H9 (cell line): ENCODE results near the gene ZNF423. TPM values are rescaled to one million over a fixed set of nuclear protein-coding genes. Genes with fewer than 3 reads are reported as not detected.

Experiments used
- DNase-seq: peaks from one replicate; pipeline ENCODE4 v3.0.0-alpha.2; 2017
- H2AFZ ChIP-seq: one replicate; pipeline ENCODE4 v1.6.1; 2013; ENCODE audit warnings: mild to moderate bottlenecking, low read length, control low read depth, moderate library complexity
- H2AK5ac ChIP-seq: 2 replicates; pipeline ENCODE4 v1.6.1; 2013; ENCODE audit warnings: low read length, control low read depth, mixed read lengths; ENCODE audit not compliant: insufficient read length
- H2BK120ac ChIP-seq: one replicate; pipeline ENCODE4 v1.6.1; 2013; ENCODE audit warnings: low read depth, mild to moderate bottlenecking, low read length, control low read depth, inconsistent platforms; ENCODE audit not compliant: poor library complexity, severe bottlenecking
- H2BK12ac ChIP-seq: 2 replicates; pipeline ENCODE4 v1.6.1; 2013; ENCODE audit warnings: low read length, control low read depth, mixed read lengths, low read depth; ENCODE audit not compliant: insufficient read length
- H2BK15ac ChIP-seq: 2 replicates; pipeline ENCODE4 v1.6.1; 2013; ENCODE audit warnings: low read depth, low read length, control low read depth
- H2BK20ac ChIP-seq: one replicate; pipeline ENCODE4 v1.6.1; 2013; ENCODE audit warnings: low read depth, mild to moderate bottlenecking, low read length, control low read depth, inconsistent platforms; ENCODE audit not compliant: poor library complexity, severe bottlenecking
- H2BK5ac ChIP-seq: 2 replicates; pipeline ENCODE4 v1.6.1; 2013; ENCODE audit warnings: low read length, control low read depth, mixed read lengths; ENCODE audit not compliant: insufficient read length
- H3K14ac ChIP-seq: 2 replicates; pipeline ENCODE4 v1.6.1; 2013; ENCODE audit warnings: low read length, control low read depth; ENCODE audit not compliant: insufficient read depth
- H3K18ac ChIP-seq: 2 replicates; pipeline ENCODE4 v1.6.1; 2013; ENCODE audit warnings: low read depth, mild to moderate bottlenecking, mixed read lengths, low read length, control low read depth; ENCODE audit not compliant: insufficient read length
- H3K23ac ChIP-seq: 2 replicates; pipeline ENCODE4 v1.6.1; 2013; ENCODE audit warnings: low read length, control low read depth, mixed read lengths, low read depth; ENCODE audit not compliant: insufficient read length
- H3K23me2 ChIP-seq: 2 replicates; pipeline ENCODE4 v1.6.1; 2013; ENCODE audit warnings: low read depth, mild to moderate bottlenecking, mixed read lengths, low read length, control low read depth; ENCODE audit not compliant: insufficient read length, poor library complexity, severe bottlenecking
- H3K27ac ChIP-seq: 2 replicates; pipeline ENCODE4 v1.5.1; 2013; ENCODE audit warnings: low read length, control low read depth, mixed read lengths, low read depth; ENCODE audit not compliant: insufficient read length
- H3K27me3 ChIP-seq: 2 replicates; pipeline ENCODE4 v1.6.1; 2013; ENCODE audit warnings: low read length, control low read depth, inconsistent platforms; ENCODE audit not compliant: insufficient read depth
- H3K4ac ChIP-seq: 2 replicates; pipeline ENCODE4 v1.6.1; 2013; ENCODE audit warnings: low read depth, mild to moderate bottlenecking, control low read depth, inconsistent platforms, low read length, moderate library complexity
- H3K4me1 ChIP-seq: 2 replicates; pipeline ENCODE4 v1.6.1; 2013; ENCODE audit warnings: low read length, control low read depth, inconsistent platforms; ENCODE audit not compliant: insufficient read depth
- H3K4me2 ChIP-seq: 2 replicates; pipeline ENCODE4 v1.6.1; 2013; ENCODE audit warnings: low read length, control low read depth, mixed read lengths; ENCODE audit not compliant: insufficient read length, insufficient read depth
- H3K56ac ChIP-seq: 2 replicates; pipeline ENCODE4 v1.6.1; 2013; ENCODE audit warnings: low read depth, mild to moderate bottlenecking, mixed read lengths, low read length, control low read depth; ENCODE audit not compliant: insufficient read length
- H3K79me1 ChIP-seq: 2 replicates; pipeline ENCODE4 v1.6.1; 2013; ENCODE audit warnings: low read depth, mild to moderate bottlenecking, moderate library complexity, low read length, control low read depth, inconsistent platforms; ENCODE audit not compliant: insufficient read depth, poor library complexity, severe bottlenecking
- H3K79me2 ChIP-seq: 2 replicates; pipeline ENCODE4 v1.6.1; 2013; ENCODE audit warnings: low read length, control low read depth, inconsistent platforms; ENCODE audit not compliant: insufficient read depth
- H3K9ac ChIP-seq: 2 replicates; pipeline ENCODE4 v1.6.1; 2013; ENCODE audit warnings: low read length, control low read depth, mixed read lengths; ENCODE audit not compliant: insufficient read length; ENCODE audit errors: extremely low read depth
- H3K9me3 ChIP-seq: one replicate; pipeline ENCODE4 v1.6.1; 2013; ENCODE audit warnings: low read depth, low read length, inconsistent platforms; ENCODE audit not compliant: control insufficient read depth
- H3T11ph ChIP-seq: one replicate; pipeline ENCODE4 v1.6.1; 2013; ENCODE audit warnings: mild to moderate bottlenecking, low read length, control low read depth, inconsistent platforms
- H4K20me1 ChIP-seq: one replicate; pipeline ENCODE4 v1.6.1; 2013; ENCODE audit not compliant: control insufficient read depth, insufficient read length, insufficient read depth
- H4K5ac ChIP-seq: 2 replicates; pipeline ENCODE4 v1.6.1; 2013; ENCODE audit warnings: low read depth, mild to moderate bottlenecking, mixed read lengths, low read length, control low read depth; ENCODE audit not compliant: insufficient read length
- H4K8ac ChIP-seq: replicated peaks from 2 replicates; pipeline ENCODE4 v1.6.1; 2013; ENCODE audit warnings: low read length, control low read depth, mixed read lengths, low read depth; ENCODE audit not compliant: insufficient read length
- H4K91ac ChIP-seq: 2 replicates; pipeline ENCODE4 v1.6.1; 2013; ENCODE audit warnings: low read depth, mild to moderate bottlenecking, moderate library complexity, mixed read lengths, low read length, control low read depth; ENCODE audit not compliant: insufficient read length
- H3K27ac Mint-ChIP-seq, 3 experiments: 2 replicates in 2 of 3; 3 replicates in 1 of 3; pipeline ENCODE4 v1.8.0; 2020 to 2021; ENCODE audit warnings: mixed read lengths in 3 of 3, mild to moderate bottlenecking in 1 of 3, moderate library complexity in 1 of 3
- H3K27me3 Mint-ChIP-seq: 2 replicates; pipeline ENCODE4 v1.8.0; 2021; ENCODE audit warnings: low read depth, mild to moderate bottlenecking, moderate library complexity, mixed read lengths
- H3K36me3 Mint-ChIP-seq, 3 experiments: 2 replicates in 2 of 3; 3 replicates in 1 of 3; pipeline ENCODE4 v1.8.0; 2020 to 2021; ENCODE audit warnings: low read depth in 3 of 3, mixed read lengths in 3 of 3; ENCODE audit not compliant: insufficient read depth in 1 of 3
- H3K4me1 Mint-ChIP-seq, 2 experiments: 2 replicates each; pipeline ENCODE4 v1.8.0; 2020; ENCODE audit warnings: mixed read lengths in 2 of 2
- H3K4me3 Mint-ChIP-seq, 2 experiments: 2 replicates in 1 of 2; 3 replicates in 1 of 2; pipeline ENCODE4 v1.8.0; 2020 to 2021; ENCODE audit warnings: mild to moderate bottlenecking in 2 of 2, mixed read lengths in 2 of 2, moderate library complexity in 1 of 2
- H3K9me3 Mint-ChIP-seq, 2 experiments: 2 replicates in 1 of 2; 3 replicates in 1 of 2; pipeline ENCODE4 v1.8.0; 2020; ENCODE audit warnings: mild to moderate bottlenecking in 2 of 2, mixed read lengths in 2 of 2, moderate library complexity in 1 of 2
- CTCF ChIP-seq: fragments of 200-600 bp; sonication (generic); conservative IDR thresholded peaks from 3 replicates; pipeline ENCODE4 v1.8.0; 2021; ENCODE audit warnings: antibody characterized with exemption, mild to moderate bottlenecking
- WGBS: extraction: QIAGEN DNeasy Blood & Tissue Kit; methylation state at CpG from one replicate; pipeline ENCODE4 v1.1.7; 2013; ENCODE audit warnings: missing lambda C conversion rate, low lambda C conversion rate, mixed read lengths; ENCODE audit not compliant: insufficient read length; ENCODE audit errors: extremely low coverage; 5-methylcytosine and 5-hydroxymethylcytosine counted together
- total RNA-seq: library from RNA; stranded (reverse); gene quantifications from 2 replicates; pipeline ENCODE4 v1.2.1, GENCODE V29; 2021

The ZNF423 gene
- total RNA-seq, 1 experiment from 2014 or later = 51.5 TPM

- WGBS = no CpG with 5 or more reads among the region's 8 CpGs
- H4K5ac ChIP-seq = no peak overlapping the region
- H3K4me1 Mint-ChIP-seq = peaks cover 13 to 28% of the 10 kb centered on the region in 2 experiments; a peak in 3 of 4 replicates
These were observed 197.4 kb downstream of the ZNF423 start for GRCh38 chr16:49658531-49658930.

More at GRCh38 chr16:49658531-49658930, 197.4 kb downstream of the ZNF423 start:
- DNase-seq = no peak
- Histone ChIP-seq H4K91ac (no peak overlapping the region), H3K27ac (no peak overlapping the region), H2BK20ac (no peak overlapping the region), H4K8ac (no peak overlapping the region), H2AK5ac (no peak overlapping the region), H3K9me3 (no peaks in the 10 kb centered on the region), H3T11ph (no peak overlapping the region), H3K4me2 (no peak overlapping the region), H3K56ac (no peak overlapping the region), H3K9ac (no peak overlapping the region), H2BK15ac (no peak overlapping the region), H2BK12ac (no peak overlapping the region), H2BK5ac (no peak overlapping the region), H2BK120ac (no peak overlapping the region), H3K79me1 (no peaks in the 10 kb centered on the region), H3K4me1 (no peaks in the 10 kb centered on the region), H3K23ac (no peak overlapping the region), H3K27me3 (no peaks in the 10 kb centered on the region), H3K14ac (peak overlapping the region; percentile 61; the same call in 1 of the 2 replicates), H3K79me2 (no peaks in the 10 kb centered on the region), H3K4ac (no peak overlapping the region), H2AFZ (no peak overlapping the region), H3K18ac (no peak overlapping the region), H3K23me2 (no peaks in the 10 kb centered on the region), H4K20me1 (no peaks in the 10 kb centered on the region)
- Mint-ChIP-seq H3K27ac (peak overlapping the region; percentile 64 to 77 (median 74); a peak in 3 of 7 replicates), H3K36me3 (no peaks in the 10 kb centered on the region), H3K27me3 (no peaks in the 10 kb centered on the region; the same call in 1 of the 2 replicates), H3K4me3 (no peak overlapping the region), H3K9me3 (no peaks in the 10 kb centered on the region)
- TF ChIP-seq CTCF = no peak
